ENCODE measurements around the gene MYEOV.

The MYEOV gene

DNA sequence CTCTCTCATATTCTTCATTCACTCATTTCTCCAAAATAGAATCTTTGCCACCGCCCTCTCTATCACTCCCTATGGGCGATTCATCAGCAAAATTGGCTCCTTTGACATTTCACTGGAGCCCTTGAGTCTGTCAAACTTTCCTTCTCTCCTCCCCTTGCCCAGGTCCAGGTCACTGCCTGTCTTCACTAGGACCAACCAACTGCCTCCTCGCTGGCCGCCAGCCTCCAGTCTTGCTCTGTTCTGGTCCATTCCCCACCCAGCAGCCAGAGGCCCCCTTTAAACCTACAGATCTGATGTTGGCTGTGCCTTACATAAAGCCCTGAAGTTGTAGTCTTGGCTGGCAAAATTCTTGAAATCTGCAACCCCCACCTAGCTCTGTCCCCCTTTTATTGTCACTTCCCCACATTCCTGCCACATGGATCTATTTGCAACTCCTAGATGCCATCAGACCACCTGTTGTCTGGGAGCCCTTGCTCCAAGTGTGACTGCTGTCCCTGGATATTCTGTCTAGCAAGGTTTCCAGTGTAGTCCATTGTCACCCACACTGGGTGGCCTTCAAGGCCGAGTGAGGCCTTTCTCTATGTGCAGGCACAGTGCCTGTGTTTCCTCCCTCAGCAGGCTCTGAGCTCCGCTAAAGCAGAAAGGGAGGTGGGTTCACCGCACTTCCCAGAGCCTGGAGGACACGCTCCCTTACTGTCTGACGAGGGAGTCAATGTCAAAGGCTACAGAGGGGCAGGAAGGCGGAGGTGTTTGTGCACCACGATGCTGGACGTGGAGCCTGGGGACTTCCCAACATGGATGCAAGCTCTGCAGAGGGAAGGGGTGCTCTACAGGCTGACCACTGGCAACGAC lies 25.5 kb downstream of the MYEOV start:
- Histone ChIP-seq H3K36me3 (replicated peaks; ENCODE audit: insufficient read depth, low read length) (no peaks in the 10 kb centered on the region), H3K4me1 (ENCODE audit: low read length) (no peaks in the 10 kb centered on the region), H4K20me1 (ENCODE audit: insufficient read depth, low read length) (no peaks in the 10 kb centered on the region), H3K27me3 (replicated peaks; ENCODE audit: insufficient read depth, low read length) (no peaks in the 10 kb centered on the region), H3K27ac (ENCODE audit: low read length) (no peak overlapping the region), H3F3A (ENCODE audit: insufficient read depth, low read length) (no peaks in the 10 kb centered on the region), H3K4me3 (ENCODE audit: low read length) (no peak overlapping the region), H3K9me3 (replicated peaks; ENCODE audit: insufficient read depth, low read length) (no peaks in the 10 kb centered on the region), H3K9ac (ENCODE audit: low read length) (no peak overlapping the region), H2AFZ (ENCODE audit: low read length) (no peak overlapping the region), H3K79me2 (ENCODE audit: low read length) (peaks cover 95% of the 10 kb centered on the region), H3K4me2 (ENCODE audit: low read depth, low read length) (no peak overlapping the region), H3K9me2 (replicated peaks; ENCODE audit: insufficient read depth, low read length) (no peaks in the 10 kb centered on the region)
- DNase-seq: no peak
- no peak for TF ChIP-seq EZH2phosphoT487 (IDR thresholded peaks at IDR 0.05; ENCODE audit: low read length)
- TF ChIP-seq EZH2 (optimal IDR thresholded peaks at IDR 0.05; ENCODE audit: low read depth, low read length): no peak
- TF ChIP-seq, protein P1, sequence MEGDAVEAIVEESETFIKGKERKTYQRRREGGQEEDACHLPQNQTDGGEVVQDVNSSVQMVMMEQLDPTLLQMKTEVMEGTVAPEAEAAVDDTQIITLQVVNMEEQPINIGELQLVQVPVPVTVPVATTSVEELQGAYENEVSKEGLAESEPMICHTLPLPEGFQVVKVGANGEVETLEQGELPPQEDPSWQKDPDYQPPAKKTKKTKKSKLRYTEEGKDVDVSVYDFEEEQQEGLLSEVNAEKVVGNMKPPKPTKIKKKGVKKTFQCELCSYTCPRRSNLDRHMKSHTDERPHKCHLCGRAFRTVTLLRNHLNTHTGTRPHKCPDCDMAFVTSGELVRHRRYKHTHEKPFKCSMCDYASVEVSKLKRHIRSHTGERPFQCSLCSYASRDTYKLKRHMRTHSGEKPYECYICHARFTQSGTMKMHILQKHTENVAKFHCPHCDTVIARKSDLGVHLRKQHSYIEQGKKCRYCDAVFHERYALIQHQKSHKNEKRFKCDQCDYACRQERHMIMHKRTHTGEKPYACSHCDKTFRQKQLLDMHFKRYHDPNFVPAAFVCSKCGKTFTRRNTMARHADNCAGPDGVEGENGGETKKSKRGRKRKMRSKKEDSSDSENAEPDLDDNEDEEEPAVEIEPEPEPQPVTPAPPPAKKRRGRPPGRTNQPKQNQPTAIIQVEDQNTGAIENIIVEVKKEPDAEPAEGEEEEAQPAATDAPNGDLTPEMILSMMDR (IDR thresholded peaks at IDR 0.05; ENCODE audit: low read length): no peak

DNA sequence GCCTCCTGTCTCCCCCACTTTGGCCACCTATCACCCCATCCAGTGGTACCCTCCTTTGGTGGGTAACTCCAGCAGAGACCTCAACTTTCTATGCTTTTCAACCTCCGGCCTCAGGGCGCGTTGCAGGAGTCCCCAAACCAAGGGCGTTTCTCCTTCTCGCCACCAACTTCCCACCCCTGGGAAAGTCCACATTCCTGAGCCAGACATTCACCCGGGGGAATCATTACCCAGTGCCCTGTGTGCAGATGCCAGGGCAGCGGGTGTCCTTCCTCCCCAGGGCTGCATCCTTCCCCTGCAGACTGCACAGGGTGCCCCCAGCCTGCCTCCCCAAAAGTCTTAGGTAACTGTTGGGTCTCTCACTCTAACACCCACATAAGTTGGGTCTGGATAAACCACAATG lies 26.4 kb downstream of the MYEOV start:
- H3K27ac ChIP-seq (ENCODE audit: low read length): no peak overlapping the region

DNA sequence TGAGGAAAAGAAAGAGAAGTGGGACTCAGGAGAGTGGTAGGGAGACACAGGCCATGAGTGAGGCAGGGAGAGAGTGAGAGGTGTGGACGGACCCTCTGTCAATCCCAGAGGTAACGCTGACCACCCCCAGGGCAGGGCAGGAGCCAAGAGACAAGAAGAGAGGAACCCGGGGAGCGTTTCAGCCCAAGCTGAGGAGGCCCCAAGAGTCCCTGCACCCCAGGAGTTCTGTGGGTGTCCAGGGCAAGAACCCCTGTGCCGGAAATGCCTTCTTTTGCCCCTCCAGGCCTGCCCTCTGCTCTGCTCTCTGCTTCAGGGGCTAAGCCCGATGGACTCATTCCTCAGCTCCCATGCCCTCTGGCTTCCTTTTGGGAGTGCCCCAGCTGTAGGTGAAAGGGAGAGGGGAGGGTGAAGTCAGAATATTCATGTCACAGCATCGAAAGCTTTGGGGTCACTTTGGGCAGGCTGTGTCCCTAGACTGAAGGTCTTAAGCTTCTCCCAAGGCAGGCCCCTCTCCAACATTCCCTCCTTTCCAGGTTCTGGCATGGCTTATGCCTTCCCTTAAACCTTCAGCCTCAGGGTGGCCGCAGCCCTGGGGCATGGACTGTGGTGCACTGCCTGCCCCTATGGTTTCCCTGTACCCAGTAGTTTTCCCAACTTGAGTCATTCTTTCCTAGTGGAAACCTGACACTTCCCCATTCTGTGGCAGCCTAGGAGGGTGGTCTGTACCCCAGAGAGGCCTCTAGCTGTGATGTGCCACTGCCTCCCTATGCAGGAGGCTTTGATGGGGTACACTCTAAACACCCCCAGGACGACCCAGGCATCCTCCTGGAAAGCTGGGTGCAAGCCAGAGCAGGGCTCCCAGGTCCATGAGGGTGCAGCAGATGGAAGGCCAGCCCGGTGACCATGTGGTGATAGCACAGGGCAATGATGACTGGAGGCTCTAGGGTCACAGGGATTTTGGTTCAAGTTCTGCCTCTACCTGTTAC lies 27.1 kb downstream of the MYEOV start:
- Histone ChIP-seq H3K9ac (ENCODE audit: low read length) (no peak overlapping the region), H3K27ac (ENCODE audit: low read length) (no peak overlapping the region), H3K4me3 (ENCODE audit: low read length) (no peak overlapping the region), H3K27me3 (replicated peaks; ENCODE audit: insufficient read depth, low read length) (no peaks in the 10 kb centered on the region), H3K9me3 (replicated peaks; ENCODE audit: insufficient read depth, low read length) (no peaks in the 10 kb centered on the region), H3K36me3 (replicated peaks; ENCODE audit: insufficient read depth, low read length) (no peaks in the 10 kb centered on the region), H3K79me2 (ENCODE audit: low read length) (peaks cover 93% of the 10 kb centered on the region), H2AFZ (ENCODE audit: low read length) (no peak overlapping the region), H3K4me1 (ENCODE audit: low read length) (no peaks in the 10 kb centered on the region), H4K20me1 (ENCODE audit: insufficient read depth, low read length) (no peaks in the 10 kb centered on the region), H3K4me2 (ENCODE audit: low read depth, low read length) (no peak overlapping the region), H3K9me2 (replicated peaks; ENCODE audit: insufficient read depth, low read length) (no peaks in the 10 kb centered on the region), H3F3A (ENCODE audit: insufficient read depth, low read length) (no peaks in the 10 kb centered on the region)
- TF ChIP-seq EZH2phosphoT487 (IDR thresholded peaks at IDR 0.05; ENCODE audit: low read length) (no peak), EZH2 (optimal IDR thresholded peaks at IDR 0.05; ENCODE audit: low read depth, low read length) (no peak)
- TF ChIP-seq, protein P1 (IDR thresholded peaks at IDR 0.05; ENCODE audit: low read length): no peak
- DNase-seq: no peak

More for the DNA sequence above, 26.4 kb downstream of the MYEOV start:
- H3K4me2 ChIP-seq (ENCODE audit: low read depth, low read length): no peak overlapping the region
- no peaks in the 10 kb centered on the region for H4K20me1 ChIP-seq (ENCODE audit: insufficient read depth, low read length)
- no peaks in the 10 kb centered on the region for H3K27me3 ChIP-seq (replicated peaks; ENCODE audit: insufficient read depth, low read length)
- H3K36me3 ChIP-seq (replicated peaks; ENCODE audit: insufficient read depth, low read length): no peaks in the 10 kb centered on the region
- TF ChIP-seq, protein P1 (IDR thresholded peaks at IDR 0.05; ENCODE audit: low read length): no peak
- TF ChIP-seq EZH2phosphoT487 (IDR thresholded peaks at IDR 0.05; ENCODE audit: low read length): no peak
- TF ChIP-seq EZH2 (optimal IDR thresholded peaks at IDR 0.05; ENCODE audit: low read depth, low read length): no peak
- no peak overlapping the region for H2AFZ ChIP-seq (ENCODE audit: low read length)
- no peaks in the 10 kb centered on the region for H3K4me1 ChIP-seq (ENCODE audit: low read length)
- DNase-seq: no peak
- H3K79me2 ChIP-seq (ENCODE audit: low read length): peaks cover 94% of the 10 kb centered on the region
- H3K9me3 ChIP-seq (replicated peaks; ENCODE audit: insufficient read depth, low read length): no peaks in the 10 kb centered on the region
- H3K9ac ChIP-seq (ENCODE audit: low read length): no peak overlapping the region
- H3F3A ChIP-seq (ENCODE audit: insufficient read depth, low read length): no peaks in the 10 kb centered on the region
- no peaks in the 10 kb centered on the region for H3K9me2 ChIP-seq (replicated peaks; ENCODE audit: insufficient read depth, low read length)
- H3K4me3 ChIP-seq (ENCODE audit: low read length): no peak overlapping the region
